Measurements from ENCODE around the gene TARP.

Gene TARP

DNA sequence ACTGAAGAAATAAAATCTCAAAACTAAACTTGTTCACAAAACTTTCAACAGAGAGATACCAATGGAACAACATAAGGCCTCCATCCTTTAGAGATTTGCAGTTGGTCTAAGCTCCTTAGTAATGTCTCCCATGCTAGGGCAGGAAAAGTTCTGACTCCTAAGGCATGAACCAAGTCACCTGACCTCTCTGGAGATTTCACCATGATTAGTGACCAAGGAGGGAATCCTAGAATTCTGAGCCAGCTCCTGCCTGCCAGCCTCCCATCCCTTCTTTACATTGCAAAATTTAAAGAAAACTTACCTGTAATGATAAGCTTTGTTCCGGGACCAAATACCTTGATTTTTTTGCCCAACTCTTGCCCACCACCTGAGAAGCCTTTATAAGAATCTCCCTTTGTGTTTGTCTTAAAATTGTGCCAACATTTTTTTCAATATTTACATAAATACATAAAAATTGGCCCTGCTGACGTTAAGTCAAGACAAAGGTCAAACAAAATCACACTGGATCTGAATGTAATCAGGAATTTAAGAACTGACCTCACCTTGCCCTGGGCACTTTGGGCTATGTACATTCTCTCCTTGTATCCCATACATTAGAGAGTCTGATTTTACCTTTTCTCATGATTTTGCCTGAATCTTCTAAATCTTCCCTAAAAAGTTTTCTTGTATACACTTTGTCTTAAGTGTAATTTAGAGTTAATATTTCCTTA, at the start of gene TARP:
Gene TARP (minus strand): TSS at position 351 of the 710 bp plus-strand sequence.
- DNase-seq (ENCODE audit: low read depth in 2 of 2, low spot score in 1 of 2), result no peak

DNA sequence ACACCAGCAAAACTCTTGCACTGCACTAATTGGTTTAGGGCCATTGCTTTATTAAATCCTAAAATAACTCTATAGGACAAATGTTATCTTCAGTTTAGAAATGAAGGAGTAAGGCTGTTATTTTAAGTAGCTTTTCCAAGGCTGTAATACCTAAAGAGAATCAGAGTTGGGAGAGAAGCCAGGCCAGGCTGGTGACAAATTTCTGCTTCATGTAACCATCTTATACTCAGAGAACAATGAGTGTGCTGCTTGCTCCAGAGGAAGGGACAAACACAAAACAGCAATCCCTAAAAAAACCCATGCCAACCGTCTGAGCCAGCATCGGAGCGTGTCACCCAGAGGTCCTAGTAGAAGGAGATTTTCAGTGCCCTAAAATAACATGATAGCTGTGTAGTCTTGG, 49.7 kb upstream of the TARP start:
- DNase-seq (ENCODE audit: low read depth in 2 of 2, low spot score in 1 of 2), result no peak

DNA sequence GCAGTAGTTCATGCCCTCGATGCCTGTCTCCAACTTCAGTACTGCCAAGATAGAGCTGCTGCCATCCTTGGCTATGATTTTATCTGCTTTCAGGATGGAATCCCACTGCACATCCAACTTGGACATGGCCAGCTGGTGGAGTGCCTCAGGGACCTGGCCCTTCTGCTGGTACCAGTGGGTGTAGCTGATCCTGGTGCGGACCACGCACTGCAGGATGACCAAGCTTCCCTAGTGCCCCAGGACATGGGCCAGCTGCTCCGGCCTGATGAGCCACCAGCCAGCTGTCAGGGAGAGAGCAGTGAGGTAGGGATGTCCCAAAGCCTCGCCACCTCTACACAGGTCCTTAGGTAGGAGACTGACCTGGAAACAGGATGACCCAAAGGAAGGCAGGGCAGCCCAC, 49.0 kb upstream of the TARP start:
- no peak for DNase-seq (ENCODE audit: low read depth in 2 of 2, low spot score in 1 of 2)

DNA sequence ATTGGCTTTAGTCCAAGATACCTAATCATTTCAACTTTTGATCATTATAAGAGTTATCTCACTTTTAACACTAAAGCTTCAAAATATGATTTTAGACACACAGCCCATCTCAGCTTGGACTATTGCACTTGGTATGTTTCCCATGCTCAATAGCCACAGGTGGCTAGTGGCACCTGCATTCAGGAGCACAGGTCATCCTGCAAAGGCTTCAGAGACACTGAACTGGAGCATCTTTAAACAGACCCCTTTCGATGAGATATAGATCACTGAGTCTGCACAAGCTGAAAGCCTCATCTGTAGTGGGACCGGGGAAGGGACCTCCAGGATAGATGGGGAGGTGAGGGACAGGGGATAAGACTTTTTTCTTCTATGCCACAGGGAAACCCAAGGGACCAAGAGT, 48.5 kb upstream of the TARP start:
- DNase-seq (ENCODE audit: low read depth in 2 of 2, low spot score in 1 of 2), result no peak

DNA sequence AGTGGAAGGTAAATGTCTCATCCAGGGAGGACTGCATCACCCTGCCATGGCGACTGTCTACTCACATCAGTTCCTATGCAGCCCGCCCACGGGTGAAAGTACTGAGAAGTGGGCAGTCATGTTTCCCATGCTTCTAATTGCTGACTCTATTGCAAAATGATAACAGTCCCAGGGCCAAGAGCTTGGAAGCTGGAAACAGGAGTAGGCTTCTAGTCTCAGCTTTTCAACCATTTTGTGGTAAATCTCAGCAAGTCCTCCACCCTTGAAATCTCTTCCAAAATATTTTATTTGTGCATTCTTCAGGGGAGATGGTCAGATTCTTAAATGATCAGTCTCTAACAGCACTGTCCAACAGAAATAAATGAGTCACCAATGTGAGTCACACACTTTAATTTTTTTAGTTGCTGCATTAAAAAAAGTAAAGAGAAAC, 48.1 kb upstream of the TARP start:
- no peak for DNase-seq (ENCODE audit: low read depth in 2 of 2, low spot score in 1 of 2)

- DNase-seq (ENCODE audit: low read depth in 2 of 2, low spot score in 1 of 2), result no peak
Measured at GRCh38 chr7:38321050-38321449, 47.6 kb upstream of the TARP start.

- DNase-seq (ENCODE audit: low read depth in 2 of 2, low spot score in 1 of 2), result no peak
Measured at GRCh38 chr7:38319873-38320272, 46.4 kb upstream of the TARP start.

DNA sequence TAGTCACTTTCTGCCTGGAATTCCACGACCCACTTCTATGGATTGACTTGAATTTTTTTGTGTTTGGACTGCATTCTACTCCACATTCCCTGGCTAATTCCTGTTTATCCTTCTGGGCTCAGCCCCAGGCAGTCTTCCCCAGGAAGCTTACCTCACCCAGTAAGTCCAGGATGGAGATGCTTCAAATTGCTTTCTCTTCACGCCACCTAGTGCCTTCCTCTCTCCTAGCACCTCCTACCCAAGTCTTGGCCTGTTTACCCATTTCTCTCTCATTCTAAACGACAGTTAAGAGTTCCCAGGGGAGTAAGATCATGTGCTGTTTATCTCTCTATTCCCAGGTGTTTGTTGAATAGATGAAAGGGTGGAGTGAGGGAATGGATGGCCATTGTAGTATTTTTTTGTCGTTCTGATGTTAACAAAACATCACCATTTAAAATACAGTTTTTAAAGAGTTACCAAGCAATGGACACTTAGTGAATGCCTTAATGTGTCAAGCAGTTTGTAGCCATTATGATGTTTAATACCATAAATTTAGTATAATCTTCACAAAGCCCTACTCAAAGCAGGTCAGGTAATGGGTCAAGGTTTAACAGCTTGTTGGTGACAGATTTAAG, 45.5 kb upstream of the TARP start:
- DNase-seq (ENCODE audit: low read depth in 2 of 2, low spot score in 1 of 2), result no peak

DNA sequence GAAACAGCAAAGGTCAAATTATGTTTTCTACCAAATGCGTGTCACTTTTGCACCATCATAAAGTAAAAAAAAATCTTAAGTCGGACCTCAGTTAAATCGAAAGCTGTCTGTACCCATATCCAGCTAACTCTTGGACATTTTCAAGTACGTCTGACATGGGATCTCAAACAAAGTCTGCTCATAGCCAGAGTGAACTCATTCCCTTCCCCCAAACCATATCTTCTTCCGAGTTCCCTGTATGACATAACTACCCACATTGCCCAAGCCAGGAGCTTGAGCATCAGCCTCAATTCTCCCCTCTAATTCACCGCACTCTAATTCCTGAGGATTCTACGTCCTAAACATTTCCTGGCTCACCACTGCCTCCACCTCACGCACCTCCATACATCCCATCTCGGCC, 44.8 kb upstream of the TARP start:
- no peak for DNase-seq (ENCODE audit: low read depth in 2 of 2, low spot score in 1 of 2)

GRCh38 chr7:38317515-38317914, 44.1 kb upstream of the TARP start:
- no peak for DNase-seq (ENCODE audit: low read depth in 2 of 2, low spot score in 1 of 2)

DNA sequence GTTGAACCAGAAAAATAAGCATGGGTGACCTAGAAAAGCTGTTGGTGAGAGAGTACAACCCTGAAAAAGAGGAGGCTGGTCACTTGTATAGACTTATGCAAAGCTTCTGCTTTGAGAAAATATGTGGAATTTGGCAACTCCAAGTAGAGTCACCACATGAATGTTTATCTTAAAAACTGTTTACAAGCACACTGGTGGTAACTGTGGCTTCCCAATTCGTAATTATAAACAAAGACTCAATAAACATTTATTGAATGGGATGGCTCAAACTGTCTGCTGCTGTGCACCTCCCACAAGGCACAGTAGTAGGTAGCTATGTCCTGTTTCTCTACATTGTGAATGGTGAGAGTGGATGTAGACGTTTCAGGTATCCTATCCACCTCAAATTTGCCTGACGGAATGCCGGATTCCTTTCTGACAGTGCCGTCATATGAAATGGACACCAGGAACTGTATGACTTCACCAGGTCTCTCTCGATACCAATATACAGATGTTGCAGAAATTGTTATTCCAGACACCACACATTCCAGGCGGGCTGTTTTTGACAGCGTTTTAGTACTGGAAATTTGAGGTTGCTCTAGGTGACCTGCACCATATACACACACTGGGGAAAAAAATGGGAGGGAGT, 43.4 kb upstream of the TARP start:
- no peak for DNase-seq (ENCODE audit: low read depth in 2 of 2, low spot score in 1 of 2)

DNA sequence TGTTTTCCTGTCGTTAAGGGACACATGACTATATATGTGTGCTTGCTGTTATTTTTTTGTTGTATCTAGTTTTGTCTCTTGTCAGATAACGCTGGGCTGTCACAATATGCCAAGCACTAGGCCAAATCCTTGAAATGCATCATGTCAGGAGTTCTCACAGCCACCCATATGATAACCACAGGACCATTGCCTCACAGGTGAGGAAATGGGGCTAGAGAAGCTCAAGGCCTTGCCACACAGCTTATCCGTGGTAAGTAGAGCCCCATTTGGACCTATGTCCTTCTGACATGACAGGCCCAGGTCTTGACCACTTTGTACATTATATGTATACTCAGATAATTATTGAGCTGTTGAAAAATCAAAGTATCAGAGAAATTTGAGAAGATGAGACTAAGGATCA, 42.0 kb upstream of the TARP start:
- DNase-seq (ENCODE audit: low read depth in 2 of 2, low spot score in 1 of 2), result no peak

DNA sequence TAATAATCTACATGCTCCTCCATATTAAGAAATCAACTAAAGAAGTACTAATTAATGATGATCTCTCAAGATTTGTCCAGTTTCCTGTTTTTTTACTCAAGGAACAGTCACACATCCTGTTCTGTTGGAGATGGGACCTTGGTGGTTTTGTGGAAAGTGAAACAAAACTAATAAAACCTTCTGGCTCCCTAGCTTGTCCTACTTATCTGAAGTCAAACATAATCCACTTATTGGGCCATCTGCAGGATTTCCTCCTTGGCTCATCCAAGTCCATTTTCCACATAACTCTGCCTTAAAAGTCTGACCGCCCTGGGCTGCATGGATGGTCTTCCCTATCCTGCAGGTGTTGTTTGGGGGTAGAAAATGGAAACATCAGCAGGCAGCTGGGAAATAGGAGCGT, 39.4 kb upstream of the TARP start:
- DNase-seq (ENCODE audit: low read depth in 2 of 2, low spot score in 1 of 2), result no peak

DNA sequence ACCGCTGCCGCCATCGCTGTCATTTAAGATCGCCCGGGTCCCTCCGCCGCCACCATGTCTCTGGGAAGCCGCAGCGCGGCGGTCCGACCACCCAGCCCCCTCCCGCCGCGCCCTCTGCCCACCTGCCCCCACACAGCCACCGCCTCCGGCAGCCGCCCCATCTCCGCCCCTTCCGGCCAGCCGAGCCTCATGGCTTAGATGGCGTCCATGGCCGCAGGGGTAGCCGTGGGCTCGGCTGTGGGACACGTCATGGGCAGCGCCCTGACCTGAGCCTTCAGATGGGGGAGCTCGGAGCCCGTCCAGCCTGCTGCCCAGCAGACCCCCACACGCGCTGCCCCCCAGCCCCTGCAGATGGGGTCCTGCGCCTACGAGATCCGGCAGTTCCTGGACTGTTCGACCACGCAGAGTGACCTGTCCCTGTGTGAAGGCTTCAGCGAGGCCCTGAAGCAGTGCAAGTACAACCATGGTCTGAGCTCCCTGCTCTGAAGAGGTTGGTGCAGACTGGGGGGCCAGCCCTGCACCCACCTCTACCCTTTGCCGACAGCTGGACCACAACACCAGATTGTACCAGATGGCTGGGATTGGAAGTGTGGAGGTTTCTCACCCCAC, 38.0 kb upstream of the TARP start:
- no peak for DNase-seq (ENCODE audit: low read depth in 2 of 2, low spot score in 1 of 2)

DNA sequence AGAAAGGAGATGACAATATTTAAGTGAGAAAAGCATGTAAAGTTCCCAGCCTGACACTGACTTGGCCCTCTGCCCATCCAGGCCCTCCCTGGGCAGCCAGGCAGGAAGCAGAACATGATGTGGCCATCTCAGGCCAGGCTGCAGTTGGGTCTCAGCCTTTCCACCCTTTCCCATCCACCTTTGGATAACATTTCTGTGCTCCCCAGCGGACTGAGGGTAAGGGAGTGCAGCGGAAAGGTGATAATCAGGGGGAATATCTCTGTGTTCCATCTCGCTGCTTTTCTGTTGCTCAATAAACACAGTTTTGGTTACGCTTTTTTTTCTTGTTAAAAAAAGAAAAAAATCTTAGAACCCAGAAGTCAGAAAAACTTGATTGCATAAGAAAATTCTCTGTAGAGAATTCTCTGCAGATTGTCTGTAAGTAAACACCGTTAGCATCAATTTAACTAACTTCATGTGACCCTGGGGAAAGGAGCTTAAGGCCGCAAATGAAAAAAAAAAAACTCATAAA, 37.2 kb upstream of the TARP start:
- DNase-seq (ENCODE audit: low read depth in 2 of 2, low spot score in 1 of 2), result no peak

GRCh38 chr7:38309555-38309954, 36.1 kb upstream of the TARP start:
- no peak for DNase-seq (ENCODE audit: low read depth in 2 of 2, low spot score in 1 of 2)

DNA sequence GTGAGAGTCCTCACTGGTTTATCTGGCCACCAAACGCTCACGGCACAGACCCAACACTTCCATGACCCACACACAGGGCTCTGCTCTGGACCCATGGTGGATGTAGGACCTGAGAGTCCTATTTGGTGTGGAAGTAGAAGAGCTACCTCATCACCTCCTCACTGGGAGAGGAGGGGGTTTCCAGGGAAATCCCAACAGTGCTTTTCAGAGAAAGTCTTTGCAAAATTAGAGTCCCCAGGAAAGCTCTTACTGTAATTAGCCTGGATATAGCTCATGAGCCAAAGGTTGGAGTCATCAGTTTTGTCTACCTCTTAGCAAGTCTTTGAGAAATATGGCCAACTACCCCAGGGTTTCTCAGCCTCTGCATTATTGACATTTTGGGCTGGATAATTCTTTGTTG, 34.7 kb upstream of the TARP start:
- no peak for DNase-seq (ENCODE audit: low read depth in 2 of 2, low spot score in 1 of 2)

- no peak for DNase-seq (ENCODE audit: low read depth in 2 of 2, low spot score in 1 of 2)
Measured at GRCh38 chr7:38307640-38308039, 34.2 kb upstream of the TARP start.

- DNase-seq (ENCODE audit: low read depth in 2 of 2, low spot score in 1 of 2), result no peak
Measured at GRCh38 chr7:38306914-38307313, 33.5 kb upstream of the TARP start.

- DNase-seq (ENCODE audit: low read depth in 2 of 2, low spot score in 1 of 2), result no peak
Measured at GRCh38 chr7:38306171-38306570, 32.7 kb upstream of the TARP start.

DNA sequence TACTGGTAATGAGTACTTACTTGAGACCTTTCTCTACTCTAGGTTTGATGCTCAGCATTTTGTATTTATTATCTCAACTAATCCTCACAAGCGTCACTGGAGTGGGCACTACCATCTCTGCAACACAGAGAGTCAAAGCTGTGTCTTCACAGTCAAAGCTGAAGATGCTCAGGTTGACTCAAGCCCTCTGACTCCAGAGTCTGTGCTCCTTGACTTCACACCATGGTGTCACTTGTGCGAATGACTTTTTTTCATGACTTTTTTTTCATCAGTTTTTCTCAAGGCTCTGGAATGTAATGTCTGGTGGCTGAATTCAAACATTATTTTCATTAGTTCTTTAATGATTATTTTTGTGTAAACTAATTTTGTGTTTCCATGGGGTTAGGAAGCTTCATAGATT, 30.4 kb upstream of the TARP start:
- DNase-seq (ENCODE audit: low read depth in 2 of 2, low spot score in 1 of 2), result no peak

- no peak for DNase-seq (ENCODE audit: low read depth in 2 of 2, low spot score in 1 of 2)
Measured at GRCh38 chr7:38300175-38300574, 26.7 kb upstream of the TARP start.

Measured in stimulated activated CD8-positive, alpha-beta memory T cell treated with anti-CD3 and anti-CD28 coated beads, Interleukin-4, amount 100 ng/mL, for 1 hour (primary cell).